Parietal lobe (tissue), 2 donors: ENCODE measurements around the gene FAM25C. TPM values are rescaled to one million over a fixed set of nuclear protein-coding genes. Genes with fewer than 3 reads are reported as not detected.

Experiments used
- small RNA-seq: library from RNA; depleted of rRNA; stranded (forward); fragments of <200 nt; gene quantifications from one replicate; pipeline ENCODE3, GENCODE V24; 2014; ENCODE audit warnings: low replicate concordance
- total RNA-seq: library from RNA; depleted of rRNA; stranded (reverse); fragments of >200 nt; gene quantifications from one replicate; pipeline ENCODE4 v1.2.3, GENCODE V29; 2014

FAM25C gene
- not detected for total RNA-seq

GRCh38 chr10:47999691-48000090 is at the start of gene FAM25C:
Gene FAM25C (minus strand): TSS chr10:47999791. CDS start chr10:47999765, 26 bp downstream.

Small RNAs within 50 kb of the gene (small RNA-seq; reads per million reads assigned to genes)
- not detected for gene RNA5SP315

Other genes starting within 250 kb of the FAM25C start
- gene SYT15B, start 236.2 kb downstream of the FAM25C start, total RNA-seq, result under 0.01 TPM
- gene NPY4R2, start 81.1 kb downstream of the FAM25C start, total RNA-seq, result 0.31 TPM